Measurements from ENCODE around the gene RNF126. TPM values are rescaled to one million over a fixed set of nuclear protein-coding genes. Genes with fewer than 3 reads are reported as not detected.
"Not testable (repeated sequence)": the region's sequence is repeated elsewhere in the genome, so short reads cannot be mapped to it uniquely, and the experiment has no call there.

The RNF126 gene
- polyA plus RNA-seq, 1 donor (not counting 4 experiments of a cell fraction or from before 2014, with no cell fraction given): 8.2 TPM

DNA sequence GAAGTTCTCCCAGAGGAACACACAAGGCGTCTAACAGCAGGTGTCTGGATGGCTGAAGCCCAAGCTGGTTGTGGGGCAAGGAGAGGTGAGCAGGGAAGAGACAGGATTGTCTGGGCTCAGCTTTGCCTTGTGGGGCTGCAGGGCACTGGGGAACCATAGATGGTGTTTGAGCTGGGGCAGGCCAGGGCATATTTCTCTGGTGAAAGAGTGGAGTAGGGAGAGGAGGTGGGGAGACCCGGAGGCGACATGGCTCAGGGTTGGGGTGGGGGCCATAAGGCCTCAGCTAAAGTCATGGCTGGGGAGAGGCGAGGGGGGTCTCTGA lies 40.3 kb upstream of the RNF126 start:
- H3K79me2 ChIP-seq (ENCODE audit: control insufficient read depth, insufficient read depth, low read length): no peaks in the 10 kb centered on the region
- H3K27me3 ChIP-seq (ENCODE audit: control insufficient read depth, extremely low read depth, insufficient read depth, low read length): peaks cover 10% of the 10 kb centered on the region
- no peak overlapping the region for H2AFZ ChIP-seq (ENCODE audit: control insufficient read depth, low read length)
- H3K4me3 ChIP-seq (ENCODE audit: control insufficient read depth in 2 of 3, extremely low read depth in 1 of 3, insufficient read depth in 2 of 3, low read depth in 1 of 3, low read length in 3 of 3): no peak overlapping the region
- TF ChIP-seq, protein P1, sequence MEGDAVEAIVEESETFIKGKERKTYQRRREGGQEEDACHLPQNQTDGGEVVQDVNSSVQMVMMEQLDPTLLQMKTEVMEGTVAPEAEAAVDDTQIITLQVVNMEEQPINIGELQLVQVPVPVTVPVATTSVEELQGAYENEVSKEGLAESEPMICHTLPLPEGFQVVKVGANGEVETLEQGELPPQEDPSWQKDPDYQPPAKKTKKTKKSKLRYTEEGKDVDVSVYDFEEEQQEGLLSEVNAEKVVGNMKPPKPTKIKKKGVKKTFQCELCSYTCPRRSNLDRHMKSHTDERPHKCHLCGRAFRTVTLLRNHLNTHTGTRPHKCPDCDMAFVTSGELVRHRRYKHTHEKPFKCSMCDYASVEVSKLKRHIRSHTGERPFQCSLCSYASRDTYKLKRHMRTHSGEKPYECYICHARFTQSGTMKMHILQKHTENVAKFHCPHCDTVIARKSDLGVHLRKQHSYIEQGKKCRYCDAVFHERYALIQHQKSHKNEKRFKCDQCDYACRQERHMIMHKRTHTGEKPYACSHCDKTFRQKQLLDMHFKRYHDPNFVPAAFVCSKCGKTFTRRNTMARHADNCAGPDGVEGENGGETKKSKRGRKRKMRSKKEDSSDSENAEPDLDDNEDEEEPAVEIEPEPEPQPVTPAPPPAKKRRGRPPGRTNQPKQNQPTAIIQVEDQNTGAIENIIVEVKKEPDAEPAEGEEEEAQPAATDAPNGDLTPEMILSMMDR (optimal IDR thresholded peaks at IDR 0.05 in 1 of 3, IDR thresholded peaks at IDR 0.05 in 1 of 3, conservative IDR thresholded peaks at IDR 0.05 in 1 of 3; ENCODE audit: extremely low read depth in 1 of 3, insufficient read depth in 2 of 3, low read length in 3 of 3): no peak
- TF ChIP-seq EZH2 (IDR thresholded peaks at IDR 0.05; ENCODE audit: low read length): no peak
- no peaks in the 10 kb centered on the region for H3K9me1 ChIP-seq (ENCODE audit: control insufficient read depth, extremely low read depth, insufficient read depth, low read length)
- FAIRE-seq (no peak), DNase-seq (ENCODE audit: low read depth, low spot score) (no peak)
- H3K9ac ChIP-seq (ENCODE audit: control insufficient read depth, extremely low read depth, insufficient read depth, low read length): no peak overlapping the region
- H4K20me1 ChIP-seq (ENCODE audit: control insufficient read depth, extremely low read depth, insufficient read depth, low read length): no peaks in the 10 kb centered on the region
- H3K4me1 ChIP-seq (ENCODE audit: control insufficient read depth, extremely low read depth, insufficient read depth, low read length): no peaks in the 10 kb centered on the region
- dilution Hi-C loops (cut with MboI; ENCODE audit: extremely low pct_ligation_motif_present, low sequenced_read_pairs): no loop called here
- no peaks in the 10 kb centered on the region for H3K36me3 ChIP-seq (ENCODE audit: control insufficient read depth in 2 of 2, extremely low read depth in 1 of 2, insufficient read depth in 2 of 2, low read length in 2 of 2)
- H3K27ac ChIP-seq (ENCODE audit: control insufficient read depth, insufficient read depth, low read length): no peak overlapping the region
- no peak overlapping the region for H3K4me2 ChIP-seq (ENCODE audit: control insufficient read depth, extremely low read depth, insufficient read depth, low read depth, low read length)
- peaks cover 2% of the 10 kb centered on the region for H3K9me3 ChIP-seq (ENCODE audit: control insufficient read depth, low read depth, low read length)

- H3K9ac ChIP-seq (ENCODE audit: control insufficient read depth, extremely low read depth, insufficient read depth, low read length); H3K27me3 ChIP-seq (ENCODE audit: control insufficient read depth, extremely low read depth, insufficient read depth, low read length); DNase-seq (ENCODE audit: low read depth, low spot score); FAIRE-seq; H3K4me2 ChIP-seq (ENCODE audit: control insufficient read depth, extremely low read depth, insufficient read depth, low read depth, low read length); H3K27ac ChIP-seq (ENCODE audit: control insufficient read depth, insufficient read depth, low read length); H3K79me2 ChIP-seq (ENCODE audit: control insufficient read depth, insufficient read depth, low read length); H3K4me3 ChIP-seq (ENCODE audit: control insufficient read depth in 2 of 3, extremely low read depth in 1 of 3, insufficient read depth in 2 of 3, low read depth in 1 of 3, low read length in 3 of 3); dilution Hi-C loops (cut with MboI; ENCODE audit: extremely low pct_ligation_motif_present, low sequenced_read_pairs); H2AFZ ChIP-seq (ENCODE audit: control insufficient read depth, low read length); H3K4me1 ChIP-seq (ENCODE audit: control insufficient read depth, extremely low read depth, insufficient read depth, low read length); H3K9me3 ChIP-seq (ENCODE audit: control insufficient read depth, low read depth, low read length); H3K36me3 ChIP-seq (ENCODE audit: control insufficient read depth in 2 of 2, extremely low read depth in 1 of 2, insufficient read depth in 2 of 2, low read length in 2 of 2); H4K20me1 ChIP-seq (ENCODE audit: control insufficient read depth, extremely low read depth, insufficient read depth, low read length); H3K9me1 ChIP-seq (ENCODE audit: control insufficient read depth, extremely low read depth, insufficient read depth, low read length): not testable (repeated sequence)
These were observed 39.8 kb upstream of the RNF126 start for GRCh38 chr19:702847-703246.

GRCh38 chr19:699885-700284 lies 36.9 kb upstream of the RNF126 start:
- H3K4me3 ChIP-seq (ENCODE audit: control insufficient read depth in 2 of 3, extremely low read depth in 1 of 3, insufficient read depth in 2 of 3, low read depth in 1 of 3, low read length in 3 of 3); H2AFZ ChIP-seq (ENCODE audit: control insufficient read depth, low read length); FAIRE-seq; H3K9me3 ChIP-seq (ENCODE audit: control insufficient read depth, low read depth, low read length); DNase-seq (ENCODE audit: low read depth, low spot score); H3K36me3 ChIP-seq (ENCODE audit: control insufficient read depth in 2 of 2, extremely low read depth in 1 of 2, insufficient read depth in 2 of 2, low read length in 2 of 2); H3K9me1 ChIP-seq (ENCODE audit: control insufficient read depth, extremely low read depth, insufficient read depth, low read length); H3K9ac ChIP-seq (ENCODE audit: control insufficient read depth, extremely low read depth, insufficient read depth, low read length); H3K79me2 ChIP-seq (ENCODE audit: control insufficient read depth, insufficient read depth, low read length); H3K27ac ChIP-seq (ENCODE audit: control insufficient read depth, insufficient read depth, low read length); H4K20me1 ChIP-seq (ENCODE audit: control insufficient read depth, extremely low read depth, insufficient read depth, low read length); H3K27me3 ChIP-seq (ENCODE audit: control insufficient read depth, extremely low read depth, insufficient read depth, low read length); dilution Hi-C loops (cut with MboI; ENCODE audit: extremely low pct_ligation_motif_present, low sequenced_read_pairs); H3K4me1 ChIP-seq (ENCODE audit: control insufficient read depth, extremely low read depth, insufficient read depth, low read length); H3K4me2 ChIP-seq (ENCODE audit: control insufficient read depth, extremely low read depth, insufficient read depth, low read depth, low read length): not testable (repeated sequence)

DNA sequence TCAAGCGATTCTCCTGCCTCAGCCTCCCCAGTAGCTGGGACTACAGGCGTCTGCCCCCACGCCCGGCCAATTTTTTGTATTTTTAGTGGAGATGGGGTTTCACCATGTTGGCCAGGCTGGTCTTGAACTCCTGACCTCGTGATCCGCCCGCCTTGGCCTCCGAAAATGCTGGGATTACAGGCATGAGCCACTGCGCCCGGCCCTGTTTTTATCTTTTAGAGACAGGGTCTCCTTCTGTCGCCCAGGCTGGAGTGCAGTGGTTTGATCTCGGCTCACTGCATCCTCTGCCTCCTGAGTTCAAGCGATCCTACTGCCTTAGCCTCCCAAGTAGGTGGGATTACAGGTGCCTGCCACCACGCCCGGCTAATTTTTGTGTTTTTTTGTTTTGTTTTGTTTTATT lies 35.5 kb upstream of the RNF126 start:
- H3K9ac ChIP-seq (ENCODE audit: control insufficient read depth, extremely low read depth, insufficient read depth, low read length); H3K4me2 ChIP-seq (ENCODE audit: control insufficient read depth, extremely low read depth, insufficient read depth, low read depth, low read length); H3K27me3 ChIP-seq (ENCODE audit: control insufficient read depth, extremely low read depth, insufficient read depth, low read length); H3K27ac ChIP-seq (ENCODE audit: control insufficient read depth, insufficient read depth, low read length); H3K4me1 ChIP-seq (ENCODE audit: control insufficient read depth, extremely low read depth, insufficient read depth, low read length); dilution Hi-C loops (cut with MboI; ENCODE audit: extremely low pct_ligation_motif_present, low sequenced_read_pairs); H4K20me1 ChIP-seq (ENCODE audit: control insufficient read depth, extremely low read depth, insufficient read depth, low read length); H3K4me3 ChIP-seq (ENCODE audit: control insufficient read depth in 2 of 3, extremely low read depth in 1 of 3, insufficient read depth in 2 of 3, low read depth in 1 of 3, low read length in 3 of 3); H3K36me3 ChIP-seq (ENCODE audit: control insufficient read depth in 2 of 2, extremely low read depth in 1 of 2, insufficient read depth in 2 of 2, low read length in 2 of 2); DNase-seq (ENCODE audit: low read depth, low spot score); H3K79me2 ChIP-seq (ENCODE audit: control insufficient read depth, insufficient read depth, low read length); FAIRE-seq; H3K9me1 ChIP-seq (ENCODE audit: control insufficient read depth, extremely low read depth, insufficient read depth, low read length); H2AFZ ChIP-seq (ENCODE audit: control insufficient read depth, low read length); H3K9me3 ChIP-seq (ENCODE audit: control insufficient read depth, low read depth, low read length): not testable (repeated sequence)
